ENCODE data around the gene DNAH6. TPM values are rescaled to one million over a fixed set of nuclear protein-coding genes. Genes with fewer than 3 reads are reported as not detected.
A peak's percentile ranks its signal among the peaks of the same experiment; 100 is the strongest.

Gene DNAH6
- total RNA-seq, 1 donor from 2014 or later = 1.1 TPM

DNA sequence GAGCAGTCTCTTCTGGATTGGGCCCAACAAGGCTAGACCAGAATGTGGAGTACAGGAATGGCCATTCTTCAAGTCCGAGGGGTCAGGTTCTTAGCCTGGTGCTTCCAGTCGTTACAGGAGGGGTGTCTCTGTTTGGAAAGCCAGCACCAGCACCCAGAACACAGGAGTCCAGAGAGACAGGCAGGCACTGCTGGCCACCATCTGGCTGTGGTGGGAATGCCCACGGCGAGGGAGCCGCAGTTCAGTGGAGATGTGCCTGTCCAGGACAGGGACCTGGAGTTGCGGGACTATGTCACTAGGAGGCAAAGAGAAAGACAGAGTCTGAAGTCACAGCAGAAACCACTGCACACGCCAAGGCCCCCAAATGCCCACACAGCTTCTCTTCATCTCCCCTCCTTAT lies 305.5 kb downstream of the DNAH6 start:
- no peaks in the 10 kb centered on the region for H3K4me1 ChIP-seq
- H3K36me3 ChIP-seq = no peaks in the 10 kb centered on the region
- H3K27ac ChIP-seq = no peak overlapping the region
- no peaks in the 10 kb centered on the region for H3K9me3 ChIP-seq
- DNase-seq (no peak), ATAC-seq (peak; percentile 25)
- no peak overlapping the region for H3K4me3 ChIP-seq
- no peak for TF ChIP-seq CTCF (IDR thresholded peaks at IDR 0.05)
- no peaks in the 10 kb centered on the region for H3K27me3 ChIP-seq
- intact Hi-C loops (cut with DNase I) = no loop called here

GRCh38 chr2:84823229-84823628 lies 306.9 kb downstream of the DNAH6 start:
- H3K36me3 ChIP-seq = no peaks in the 10 kb centered on the region
- no peaks in the 10 kb centered on the region for H3K4me1 ChIP-seq
- no peaks in the 10 kb centered on the region for H3K9me3 ChIP-seq
- no peak for DNase-seq
- no peak for ATAC-seq
- no peak overlapping the region for H3K27ac ChIP-seq
- intact Hi-C loops (cut with DNase I) = no loop called here
- no peak for TF ChIP-seq CTCF (IDR thresholded peaks at IDR 0.05)
- no peaks in the 10 kb centered on the region for H3K27me3 ChIP-seq
- H3K4me3 ChIP-seq = no peak overlapping the region

DNA sequence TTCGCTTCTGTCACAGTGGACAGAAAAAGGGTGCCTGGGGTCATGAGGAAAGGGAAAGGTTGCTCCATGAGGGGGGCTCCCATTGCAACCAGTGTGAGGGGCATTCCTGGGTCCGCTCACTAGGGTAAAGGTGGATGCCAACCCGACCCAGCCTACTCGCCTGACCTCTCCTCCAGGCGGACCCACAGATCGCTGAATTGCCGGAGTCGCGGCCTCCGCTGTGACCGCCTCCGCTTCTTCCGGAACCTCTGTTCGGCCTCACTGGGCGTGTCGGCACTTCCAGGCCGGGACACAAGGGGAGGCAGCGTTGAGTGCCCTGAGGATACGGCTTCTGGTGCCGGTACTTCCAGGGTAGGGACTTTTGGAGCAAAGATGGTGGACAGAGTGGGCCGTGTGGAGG lies 307.5 kb downstream of the DNAH6 start:
- intact Hi-C loops (cut with DNase I) = no loop called here
- no peak for DNase-seq
- no peak for TF ChIP-seq CTCF (IDR thresholded peaks at IDR 0.05)

DNA sequence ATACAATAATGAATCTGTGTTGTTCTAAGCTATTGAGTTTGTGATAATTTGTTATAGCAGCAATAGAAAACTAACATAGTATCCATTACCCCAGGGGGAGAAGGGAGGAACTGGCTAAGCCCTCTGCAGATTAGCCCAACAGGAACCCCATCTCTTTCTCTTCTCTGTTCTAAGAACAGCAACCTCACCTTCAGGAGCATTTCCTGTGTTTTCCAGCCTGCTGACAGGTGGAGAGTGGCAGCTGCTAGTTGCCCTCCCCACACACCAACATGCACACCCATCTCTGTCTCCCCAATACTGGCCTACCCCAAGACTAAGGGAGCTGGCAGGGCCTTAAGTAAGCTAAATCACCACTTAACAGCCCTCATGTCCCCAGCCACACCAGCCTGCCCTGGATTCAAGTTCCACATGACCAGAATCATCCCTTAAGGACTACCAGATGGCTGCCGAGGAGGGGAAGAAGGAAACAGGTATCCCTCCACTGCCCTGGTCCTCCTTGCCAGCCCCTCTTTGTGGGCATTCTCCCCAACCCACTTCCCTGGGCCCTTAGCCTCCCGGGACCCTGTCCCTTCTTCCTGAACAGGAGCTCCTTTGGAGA lies 311.8 kb downstream of the DNAH6 start:
- H3K4me3 ChIP-seq = no peak overlapping the region
- no peaks in the 10 kb centered on the region for H3K27me3 ChIP-seq
- ATAC-seq (no peak), DNase-seq (no peak)
- no peak overlapping the region for H3K27ac ChIP-seq
- peaks cover 4% of the 10 kb centered on the region for H3K4me1 ChIP-seq
- no peaks in the 10 kb centered on the region for H3K9me3 ChIP-seq
- no peak for TF ChIP-seq CTCF (IDR thresholded peaks at IDR 0.05)
- no peaks in the 10 kb centered on the region for H3K36me3 ChIP-seq
- intact Hi-C loops (cut with DNase I) = no loop called here

More for the DNA sequence above, 307.5 kb downstream of the DNAH6 start:
- no peaks in the 10 kb centered on the region for H3K9me3 ChIP-seq
- no peaks in the 10 kb centered on the region for H3K27me3 ChIP-seq
- no peak for ATAC-seq
- no peaks in the 10 kb centered on the region for H3K4me1 ChIP-seq
- no peak overlapping the region for H3K4me3 ChIP-seq
- H3K27ac ChIP-seq = no peak overlapping the region
- H3K36me3 ChIP-seq = no peaks in the 10 kb centered on the region

DNA sequence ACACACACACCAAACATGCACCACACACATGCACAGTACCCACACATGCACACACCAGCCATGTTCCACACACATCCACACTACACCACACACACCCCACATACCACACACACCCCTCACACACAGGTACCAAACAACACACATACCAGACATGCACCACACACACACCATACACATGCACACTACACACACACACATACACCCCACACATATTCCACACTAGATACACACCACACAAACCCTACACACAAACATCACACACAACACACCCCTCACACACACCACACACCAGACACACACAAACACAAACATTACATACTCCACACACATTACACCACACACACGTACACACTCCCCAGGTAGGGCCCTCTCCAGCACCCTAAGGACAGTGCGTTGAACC lies 313.4 kb downstream of the DNAH6 start:
- DNase-seq = no peak
- intact Hi-C loops (cut with DNase I) = no loop called here
- ATAC-seq = no peak

More for the DNA sequence above, 313.4 kb downstream of the DNAH6 start:
- Histone ChIP-seq H3K36me3 (no peaks in the 10 kb centered on the region), H3K4me3 (no peak overlapping the region), H3K9me3 (no peaks in the 10 kb centered on the region), H3K27me3 (no peaks in the 10 kb centered on the region), H3K4me1 (peaks cover 4% of the 10 kb centered on the region), H3K27ac (no peak overlapping the region)
- TF ChIP-seq CTCF (IDR thresholded peaks at IDR 0.05) = no peak
